T-helper 2 cell treated with Interferon-gamma antibody and Interleukin-4, amounts not matched to agents 5 μg/mL and 100 μg/mL, for 36 hours (primary cell): ENCODE results near the gene CD274.
"Not testable (repeated sequence)": the region's sequence is repeated elsewhere in the genome, so short reads cannot be mapped to it uniquely, and the experiment has no call there.

ENCODE experiments used
- DNase-seq: peaks from one replicate; pipeline ENCODE4 v3.0.0; 2021; ENCODE audit warnings: low spot score
- H3K27ac Mint-ChIP-seq: one replicate; pipeline ENCODE4 v1.8.0; 2021; ENCODE audit warnings: mild to moderate bottlenecking, mixed read lengths
- H3K27me3 Mint-ChIP-seq: one replicate; pipeline ENCODE4 v1.8.0; 2021; ENCODE audit warnings: low read depth, mixed read lengths
- H3K36me3 Mint-ChIP-seq: one replicate; pipeline ENCODE4 v1.8.0; 2021; ENCODE audit warnings: low read depth, mixed read lengths
- H3K4me1 Mint-ChIP-seq: one replicate; pipeline ENCODE4 v1.8.0; 2021; ENCODE audit warnings: low read depth, mixed read lengths
- H3K4me3 Mint-ChIP-seq: one replicate; pipeline ENCODE4 v1.8.0; 2022; ENCODE audit warnings: mild to moderate bottlenecking, moderate library complexity, mixed read lengths
- H3K9me3 Mint-ChIP-seq: one replicate; pipeline ENCODE4 v1.8.0; 2021; ENCODE audit warnings: mixed read lengths

CD274 gene

DNA sequence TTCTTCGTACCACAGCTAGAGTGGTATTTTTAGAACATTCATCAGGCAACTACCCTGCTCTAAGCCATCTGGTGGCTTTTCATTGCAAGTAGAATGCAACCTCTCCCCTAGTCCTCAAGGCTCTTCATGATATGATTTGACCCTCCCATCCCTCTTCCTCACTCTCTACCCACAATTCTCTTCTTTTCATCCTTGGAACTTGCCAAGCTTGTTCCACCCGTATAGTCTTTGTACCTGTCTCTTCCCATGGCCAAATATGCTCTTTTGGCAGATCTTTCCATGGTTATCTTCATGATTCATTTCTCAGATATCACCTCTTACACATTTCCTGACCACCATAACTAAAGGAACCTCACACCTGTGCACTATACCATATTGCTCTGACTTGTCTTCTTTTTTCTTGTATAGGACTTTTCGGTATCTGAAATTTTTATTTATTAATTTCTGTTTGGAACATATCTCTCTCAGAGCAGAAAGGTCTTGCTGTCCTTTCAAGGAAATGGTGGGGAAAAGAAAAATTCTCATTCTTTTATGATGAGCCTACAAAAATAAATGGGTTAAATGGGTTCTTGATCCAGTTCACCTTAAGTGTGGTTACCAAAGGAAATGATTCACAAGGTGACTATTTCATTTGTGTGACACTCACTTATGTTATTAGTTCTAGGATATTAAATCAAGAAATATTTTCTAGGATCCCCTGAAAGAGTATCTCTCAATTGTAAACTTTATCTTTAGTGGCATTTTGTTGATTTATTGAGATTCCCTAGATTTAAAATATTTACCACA, 3.7 kb upstream of the CD274 start:
- H3K27ac Mint-ChIP-seq, result no peak overlapping the region
- H3K27me3 Mint-ChIP-seq, result no peaks in the 10 kb centered on the region
- H3K36me3 Mint-ChIP-seq, result peaks cover under 1% of the 10 kb centered on the region
- no peaks in the 10 kb centered on the region for H3K9me3 Mint-ChIP-seq
- no peak for DNase-seq
- peaks cover 37% of the 10 kb centered on the region for H3K4me1 Mint-ChIP-seq
- no peak overlapping the region for H3K4me3 Mint-ChIP-seq

DNA sequence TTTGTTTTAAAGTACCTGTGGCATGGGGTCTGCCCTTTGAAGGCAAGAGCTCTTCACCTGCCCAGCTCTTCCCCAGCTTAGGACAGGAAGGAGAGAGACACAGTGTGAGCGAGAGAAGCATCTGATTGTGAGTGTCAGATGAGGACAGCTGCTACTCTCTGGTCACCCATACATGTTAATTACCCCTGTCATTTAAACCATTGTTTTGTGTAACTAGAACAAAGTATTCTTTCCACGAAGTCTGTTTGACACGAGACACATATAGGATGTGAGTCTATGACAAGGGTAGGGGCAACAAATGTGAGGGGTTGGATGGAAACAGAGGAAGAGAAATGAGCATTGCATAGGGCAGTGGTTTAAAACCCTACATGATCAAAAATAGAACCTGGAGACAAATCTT, 3.0 kb upstream of the CD274 start:
- Mint-ChIP-seq H3K27me3 (no peaks in the 10 kb centered on the region), H3K9me3 (no peaks in the 10 kb centered on the region), H3K36me3 (peaks cover 5% of the 10 kb centered on the region), H3K27ac (no peak overlapping the region), H3K4me3 (no peak overlapping the region), H3K4me1 (peaks cover 40% of the 10 kb centered on the region)
- DNase-seq, result no peak

DNA sequence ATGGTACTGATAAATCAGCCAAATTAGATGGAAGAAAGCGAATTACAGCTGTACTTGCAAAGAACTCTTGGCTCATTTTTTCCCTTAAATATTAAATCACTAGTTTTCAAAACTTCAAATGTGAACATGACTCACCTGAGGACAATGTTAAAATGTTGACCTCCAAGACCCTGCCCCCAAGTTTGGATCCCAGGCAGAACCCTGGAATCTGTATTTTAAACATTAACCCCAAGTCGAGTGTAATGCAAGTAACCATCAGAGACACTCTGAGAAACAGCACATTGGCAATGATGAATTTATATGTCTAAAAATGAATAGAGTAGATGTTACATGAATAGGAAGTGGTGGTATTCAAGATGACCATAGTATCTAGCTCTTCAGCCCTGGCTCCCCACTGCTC, 2.3 kb upstream of the CD274 start:
- H3K36me3 Mint-ChIP-seq, result peaks cover 8% of the 10 kb centered on the region
- no peak overlapping the region for H3K27ac Mint-ChIP-seq
- no peak overlapping the region for H3K4me3 Mint-ChIP-seq
- H3K4me1 Mint-ChIP-seq, result peaks cover 44% of the 10 kb centered on the region
- no peaks in the 10 kb centered on the region for H3K27me3 Mint-ChIP-seq
- no peaks in the 10 kb centered on the region for H3K9me3 Mint-ChIP-seq
- DNase-seq, result no peak

DNA sequence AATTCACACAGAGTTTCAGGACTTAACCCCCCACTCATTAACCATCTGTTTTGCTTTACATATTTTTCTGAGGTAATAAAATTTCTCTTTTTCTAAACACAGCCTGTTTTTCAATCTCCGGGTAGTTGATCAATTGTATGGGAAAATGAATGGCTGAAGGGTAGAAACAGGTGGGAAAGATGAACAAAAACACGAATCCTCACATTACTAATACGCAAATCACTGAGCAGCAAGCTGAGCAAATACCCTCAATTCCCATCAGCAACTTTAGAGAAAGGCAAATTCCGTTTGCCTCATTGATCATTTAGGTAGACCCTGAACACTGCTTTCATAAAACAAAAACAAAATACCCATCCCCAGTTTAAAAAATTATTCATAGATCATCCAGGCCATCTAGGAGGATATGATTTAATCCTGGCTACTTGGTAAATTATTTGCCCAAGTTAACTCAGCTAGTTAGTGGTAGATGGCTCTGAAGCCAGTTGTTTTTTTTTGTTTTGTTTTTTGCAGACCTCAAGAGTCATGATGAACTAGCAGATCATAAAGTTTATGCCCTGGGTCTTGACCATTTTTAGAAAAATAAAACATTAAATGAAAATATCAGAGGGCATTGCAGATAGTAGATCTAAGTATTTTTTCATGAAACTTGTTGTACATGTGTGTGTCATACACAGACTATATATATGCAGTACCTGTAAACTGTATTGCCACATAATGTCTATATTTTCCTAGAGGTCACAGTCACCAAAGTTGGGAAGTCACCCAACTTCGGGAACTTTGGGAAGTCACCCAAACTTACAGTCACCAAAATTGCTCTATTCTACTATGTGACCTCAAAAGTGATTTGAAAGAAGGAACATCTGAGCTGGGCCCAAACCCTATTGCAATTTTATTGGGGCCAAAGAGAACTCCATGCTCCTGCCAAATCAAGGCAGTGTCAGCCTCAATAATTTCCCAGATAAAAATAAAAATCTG, 1.6 kb upstream of the CD274 start:
- Mint-ChIP-seq H3K4me1 (peaks cover 51% of the 10 kb centered on the region), H3K27me3 (no peaks in the 10 kb centered on the region), H3K9me3 (no peaks in the 10 kb centered on the region), H3K36me3 (peaks cover 9% of the 10 kb centered on the region), H3K4me3 (peak overlapping the region; percentile 89), H3K27ac (peak overlapping the region; percentile 94)
- DNase-seq, result no peak

DNA sequence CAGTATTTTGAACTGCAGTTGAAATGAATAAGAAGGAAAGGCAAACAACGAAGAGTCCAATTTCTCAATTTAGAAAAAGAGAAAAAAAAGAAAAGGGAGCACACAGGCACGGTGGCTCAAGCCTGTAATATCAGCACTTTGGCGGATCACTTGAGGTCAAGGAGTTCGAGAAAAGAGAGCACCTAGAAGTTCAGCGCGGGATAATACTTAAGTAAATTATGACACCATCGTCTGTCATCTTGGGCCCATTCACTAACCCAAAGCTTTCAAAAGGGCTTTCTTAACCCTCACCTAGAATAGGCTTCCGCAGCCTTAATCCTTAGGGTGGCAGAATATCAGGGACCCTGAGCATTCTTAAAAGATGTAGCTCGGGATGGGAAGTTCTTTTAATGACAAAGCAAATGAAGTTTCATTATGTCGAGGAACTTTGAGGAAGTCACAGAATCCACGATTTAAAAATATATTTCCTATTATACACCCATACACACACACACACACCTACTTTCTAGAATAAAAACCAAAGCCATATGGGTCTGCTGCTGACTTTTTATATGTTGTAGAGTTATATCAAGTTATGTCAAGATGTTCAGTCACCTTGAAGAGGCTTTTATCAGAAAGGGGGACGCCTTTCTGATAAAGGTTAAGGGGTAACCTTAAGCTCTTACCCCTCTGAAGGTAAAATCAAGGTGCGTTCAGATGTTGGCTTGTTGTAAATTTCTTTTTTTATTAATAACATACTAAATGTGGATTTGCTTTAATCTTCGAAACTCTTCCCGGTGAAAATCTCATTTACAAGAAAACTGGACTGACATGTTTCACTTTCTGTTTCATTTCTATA, 602 bp upstream of the CD274 start:
- peaks cover 56% of the 10 kb centered on the region for H3K4me1 Mint-ChIP-seq
- H3K9me3 Mint-ChIP-seq, result no peaks in the 10 kb centered on the region
- peak overlapping the region; percentile 94 for H3K27ac Mint-ChIP-seq
- peaks cover 9% of the 10 kb centered on the region for H3K36me3 Mint-ChIP-seq
- peak overlapping the region; percentile 89 for H3K4me3 Mint-ChIP-seq
- DNase-seq, result no peak
- H3K27me3 Mint-ChIP-seq, result no peaks in the 10 kb centered on the region

DNA sequence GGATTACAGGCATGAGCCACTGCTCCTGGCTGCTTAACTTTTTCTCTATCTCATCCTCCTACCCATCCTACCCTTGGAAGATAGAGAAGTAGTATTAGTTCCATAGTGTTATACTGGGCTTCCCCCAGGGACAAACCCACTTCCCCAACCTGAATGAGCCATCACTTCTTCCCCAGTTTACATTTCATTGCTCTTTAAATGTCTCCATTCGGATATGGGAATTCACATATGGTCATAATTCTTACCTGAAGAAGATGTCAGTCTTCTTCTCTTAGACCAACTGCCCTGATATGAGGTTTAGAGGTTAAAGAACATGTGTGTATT, 1.9 kb downstream of the CD274 start:
- Mint-ChIP-seq H3K27ac (peak overlapping the region; percentile 51), H3K27me3 (no peaks in the 10 kb centered on the region), H3K9me3 (no peaks in the 10 kb centered on the region), H3K36me3 (peaks cover 18% of the 10 kb centered on the region), H3K4me1 (peaks cover 55% of the 10 kb centered on the region), H3K4me3 (peak overlapping the region; percentile 89)
- no peak for DNase-seq

DNA sequence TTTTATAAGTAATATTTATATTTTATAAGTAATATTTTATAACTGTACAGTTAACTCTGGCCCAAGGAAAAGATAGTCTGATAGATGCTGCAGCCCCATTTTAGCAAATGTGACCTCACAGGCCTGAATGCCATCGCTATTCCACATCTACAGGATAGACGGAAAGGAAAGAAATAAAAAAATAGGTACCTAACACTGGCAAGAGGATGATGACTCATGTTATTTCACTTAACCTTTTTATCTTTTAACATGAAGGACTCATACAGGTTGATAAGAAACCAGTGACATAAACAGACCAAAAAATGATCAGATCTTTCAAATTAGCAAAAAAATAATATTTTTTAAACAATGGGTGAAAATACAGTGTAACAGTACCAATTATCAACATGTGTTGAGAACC, 2.7 kb downstream of the CD274 start:
- H3K4me3 Mint-ChIP-seq, result peak overlapping the region; percentile 69
- H3K27me3 Mint-ChIP-seq, result no peaks in the 10 kb centered on the region
- H3K27ac Mint-ChIP-seq, result peak overlapping the region; percentile 72

DNA sequence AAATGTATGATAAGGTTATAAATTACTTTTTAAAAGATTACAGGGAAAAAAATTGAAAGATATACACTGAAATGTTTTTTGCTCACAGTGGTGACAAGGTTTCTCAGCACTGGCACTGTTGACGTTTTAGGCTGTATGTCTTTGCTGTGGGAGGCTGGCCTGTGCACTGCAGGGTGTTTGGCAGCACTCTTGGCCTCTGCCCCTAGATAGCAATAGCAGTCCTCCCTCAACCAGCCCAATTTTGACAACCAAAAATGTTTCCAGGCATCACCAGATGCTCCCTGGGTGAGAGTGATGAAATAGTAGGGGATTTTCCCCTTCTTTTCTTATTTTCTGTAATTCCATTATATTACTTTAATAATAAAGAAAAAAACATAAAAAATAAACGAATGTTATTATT, 3.3 kb downstream of the CD274 start:
- DNase-seq, result no peak
- Mint-ChIP-seq H3K27ac (no peak overlapping the region), H3K4me3 (peak overlapping the region; percentile 14), H3K9me3 (no peaks in the 10 kb centered on the region), H3K4me1 (peaks cover 56% of the 10 kb centered on the region), H3K36me3 (peaks cover 33% of the 10 kb centered on the region), H3K27me3 (no peaks in the 10 kb centered on the region)

More for the DNA sequence above, 2.7 kb downstream of the CD274 start:
- no peaks in the 10 kb centered on the region for H3K9me3 Mint-ChIP-seq
- peaks cover 56% of the 10 kb centered on the region for H3K4me1 Mint-ChIP-seq
- no peak for DNase-seq
- H3K36me3 Mint-ChIP-seq, result peaks cover 26% of the 10 kb centered on the region

DNA sequence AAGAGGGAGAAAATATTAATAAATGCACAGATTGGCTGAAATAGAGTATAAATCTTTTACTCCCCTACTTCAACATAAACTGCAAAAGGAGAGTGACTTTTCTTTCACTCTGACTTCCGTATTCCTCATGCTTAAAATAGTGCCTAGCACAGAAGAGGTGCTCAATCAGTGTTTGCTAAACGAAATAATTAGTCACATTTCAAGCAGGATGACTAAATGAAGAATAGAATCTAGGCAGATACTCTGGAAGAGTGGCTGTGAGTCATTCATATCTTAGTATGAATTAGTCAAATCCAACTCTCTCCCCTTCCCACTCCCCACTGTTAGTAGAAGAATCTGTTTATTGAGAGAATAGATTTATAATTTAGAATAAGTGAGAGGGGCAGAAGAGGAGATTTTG, 4.8 kb downstream of the CD274 start:
- H3K27ac Mint-ChIP-seq, result peak overlapping the region; percentile 49
- H3K4me3 Mint-ChIP-seq, result peak overlapping the region; percentile 41
- no peaks in the 10 kb centered on the region for H3K27me3 Mint-ChIP-seq
- peaks cover 62% of the 10 kb centered on the region for H3K4me1 Mint-ChIP-seq
- DNase-seq, result no peak
- H3K9me3 Mint-ChIP-seq, result no peaks in the 10 kb centered on the region
- H3K36me3 Mint-ChIP-seq, result peaks cover 48% of the 10 kb centered on the region

DNA sequence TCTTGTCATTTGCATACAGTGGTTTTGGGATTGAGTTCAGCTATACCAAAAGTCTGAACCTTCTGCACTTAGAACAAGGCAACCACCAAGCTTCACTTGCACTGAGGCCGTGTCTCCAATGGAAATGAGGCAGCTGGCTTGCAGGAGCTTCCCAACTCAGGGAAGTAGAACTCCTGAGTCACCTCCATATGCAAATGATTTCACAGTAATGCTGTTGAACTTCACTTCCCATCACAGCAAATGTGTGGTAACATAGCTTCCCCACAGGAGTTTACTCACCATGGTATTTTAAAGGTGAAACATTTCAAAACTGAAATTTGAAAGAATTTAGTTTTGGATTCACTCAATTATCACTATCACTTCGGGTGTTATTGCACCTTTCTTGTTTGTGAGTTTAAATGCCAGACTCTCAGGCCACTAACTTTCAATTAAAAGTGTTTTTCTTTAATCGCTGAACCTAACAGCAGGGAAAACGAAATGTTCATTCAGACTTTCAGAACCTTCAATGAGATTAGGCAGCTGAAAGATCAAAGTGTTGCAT, 9.0 kb downstream of the CD274 start:
- no peaks in the 10 kb centered on the region for H3K9me3 Mint-ChIP-seq
- H3K27ac Mint-ChIP-seq, result peak overlapping the region; percentile 45
- peaks cover 63% of the 10 kb centered on the region for H3K36me3 Mint-ChIP-seq
- H3K27me3 Mint-ChIP-seq, result no peaks in the 10 kb centered on the region
- DNase-seq, result peak; percentile 56
- peaks cover 42% of the 10 kb centered on the region for H3K4me1 Mint-ChIP-seq
- H3K4me3 Mint-ChIP-seq, result peak overlapping the region; percentile 10

DNA sequence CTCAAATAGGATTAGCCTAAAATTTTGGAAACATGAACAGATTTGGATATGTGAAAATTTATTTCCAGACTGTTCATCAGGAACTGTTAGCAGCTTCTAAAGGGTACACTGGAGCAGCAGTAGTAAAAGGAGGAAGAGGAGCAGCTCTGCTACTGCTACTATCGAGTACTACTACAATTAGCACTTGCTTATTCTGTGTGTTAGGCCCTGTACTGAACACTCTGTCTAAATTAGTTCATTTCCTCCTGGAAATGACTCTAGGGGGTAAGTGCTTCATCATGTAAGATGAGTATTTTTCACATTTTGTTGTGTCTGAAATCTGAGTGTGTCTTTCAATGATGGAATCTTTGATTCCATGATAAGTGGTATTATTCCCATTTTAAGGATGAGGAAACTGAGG, 9.8 kb downstream of the CD274 start:
- Mint-ChIP-seq H3K27ac (peak overlapping the region; percentile 45), H3K9me3 (no peaks in the 10 kb centered on the region), H3K27me3 (no peaks in the 10 kb centered on the region), H3K4me1 (peaks cover 35% of the 10 kb centered on the region), H3K4me3 (peak overlapping the region; percentile 10), H3K36me3 (peaks cover 68% of the 10 kb centered on the region)
- no peak for DNase-seq

DNA sequence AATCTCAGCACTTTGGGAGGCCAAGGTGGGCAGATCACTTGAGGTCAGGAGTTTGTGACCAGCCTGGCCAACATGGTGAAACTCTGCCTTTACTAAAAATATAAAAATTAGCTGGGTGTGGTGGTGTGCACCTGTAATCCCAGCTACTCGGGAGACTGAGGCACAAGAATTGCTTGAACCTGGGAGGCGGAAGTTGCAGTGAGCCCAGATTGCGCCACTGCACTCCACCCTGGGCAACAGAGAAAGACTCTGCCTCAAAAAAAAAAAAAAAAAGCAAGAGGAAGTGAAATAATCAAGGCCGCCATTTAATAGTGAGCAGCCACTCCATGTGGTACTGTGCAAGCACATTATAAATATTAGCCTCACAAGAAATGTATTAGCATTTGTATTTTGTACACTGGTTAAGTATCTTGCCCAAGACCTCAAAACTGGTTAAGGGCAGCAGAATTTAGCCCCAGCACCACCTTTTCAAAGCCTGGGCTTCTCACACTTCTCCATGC, 14.5 kb downstream of the CD274 start:
- H3K4me1 Mint-ChIP-seq, H3K9me3 Mint-ChIP-seq, H3K4me3 Mint-ChIP-seq, H3K27me3 Mint-ChIP-seq, DNase-seq, H3K27ac Mint-ChIP-seq: not testable (repeated sequence)
- peaks cover 67% of the 10 kb centered on the region for H3K36me3 Mint-ChIP-seq

DNA sequence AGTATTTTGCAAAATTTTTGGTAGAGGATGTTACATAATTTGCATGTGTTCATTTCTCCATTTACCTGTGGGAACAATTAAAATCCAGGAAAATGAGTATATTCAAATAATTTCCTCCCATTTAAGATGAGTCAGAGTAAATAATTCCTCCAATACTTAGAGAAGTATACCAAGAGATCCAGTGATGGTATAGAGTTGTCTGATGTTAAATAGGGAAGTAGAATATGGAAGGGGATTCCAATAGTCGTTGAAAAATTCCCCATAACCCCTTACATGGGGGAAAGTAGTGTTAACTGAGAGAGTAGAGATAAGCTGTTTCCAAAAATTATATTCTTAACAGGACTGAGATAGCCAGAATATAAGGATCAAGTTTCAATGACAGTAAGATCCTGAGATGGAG, 15.7 kb downstream of the CD274 start:
- Mint-ChIP-seq H3K36me3 (peaks cover 65% of the 10 kb centered on the region), H3K27ac (no peak overlapping the region)

More for the DNA sequence above, 15.7 kb downstream of the CD274 start:
- DNase-seq, result no peak
- no peaks in the 10 kb centered on the region for H3K27me3 Mint-ChIP-seq
- H3K4me1 Mint-ChIP-seq, result peaks cover 7% of the 10 kb centered on the region
- H3K4me3 Mint-ChIP-seq, result no peak overlapping the region
- H3K9me3 Mint-ChIP-seq, result no peaks in the 10 kb centered on the region
